Epithelial cell of proximal tubule (primary cell): ENCODE data around the gene TNPO1. TPM values are rescaled to one million over a fixed set of nuclear protein-coding genes. Genes with fewer than 3 reads are reported as not detected.

Source experiments
- DNase-seq: peaks from one replicate; pipeline ENCODE4 v3.0.0-alpha.2; 2011; ENCODE audit warnings: low read depth
- H3K4me3 ChIP-seq: 2 replicates; pipeline ENCODE4 v1.5.1; 2011; ENCODE audit warnings: low read depth, mild to moderate bottlenecking, low read length
- total RNA-seq: library from RNA; depleted of rRNA; stranded (reverse); fragments of >200 nt; gene quantifications from 2 replicates; pipeline ENCODE4 v1.2.3, GENCODE V29; 2015
- TF ChIP-seq, protein P1 (sequence below): conservative IDR thresholded peaks from 2 replicates; pipeline ENCODE4 v1.5.1; 2012; ENCODE audit warnings: low read depth, mild to moderate bottlenecking, low read length

The TNPO1 gene
- total RNA-seq, 1 donor from 2014 or later = 68.1 TPM

DNA sequence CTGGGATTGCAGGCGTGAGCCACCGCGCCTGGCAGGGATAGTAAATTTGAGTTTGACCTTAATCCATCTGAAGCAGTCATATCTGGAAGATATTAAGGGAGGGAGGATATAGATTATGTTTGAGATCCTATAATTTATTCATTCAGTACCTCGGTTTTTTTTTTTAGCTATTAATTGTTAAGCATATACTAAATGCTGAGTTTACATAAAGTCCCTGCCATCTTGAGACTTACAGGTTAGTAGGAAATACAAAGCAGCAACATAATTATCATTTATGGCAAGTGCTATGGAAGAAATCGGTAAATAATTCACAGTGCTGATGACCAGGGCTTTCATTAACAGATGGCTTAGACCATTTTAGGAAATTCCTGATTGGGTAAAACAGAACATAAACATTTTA lies 72.9 kb downstream of the TNPO1 start:
- H3K4me3 ChIP-seq = no peak overlapping the region
- TF ChIP-seq, protein P1, sequence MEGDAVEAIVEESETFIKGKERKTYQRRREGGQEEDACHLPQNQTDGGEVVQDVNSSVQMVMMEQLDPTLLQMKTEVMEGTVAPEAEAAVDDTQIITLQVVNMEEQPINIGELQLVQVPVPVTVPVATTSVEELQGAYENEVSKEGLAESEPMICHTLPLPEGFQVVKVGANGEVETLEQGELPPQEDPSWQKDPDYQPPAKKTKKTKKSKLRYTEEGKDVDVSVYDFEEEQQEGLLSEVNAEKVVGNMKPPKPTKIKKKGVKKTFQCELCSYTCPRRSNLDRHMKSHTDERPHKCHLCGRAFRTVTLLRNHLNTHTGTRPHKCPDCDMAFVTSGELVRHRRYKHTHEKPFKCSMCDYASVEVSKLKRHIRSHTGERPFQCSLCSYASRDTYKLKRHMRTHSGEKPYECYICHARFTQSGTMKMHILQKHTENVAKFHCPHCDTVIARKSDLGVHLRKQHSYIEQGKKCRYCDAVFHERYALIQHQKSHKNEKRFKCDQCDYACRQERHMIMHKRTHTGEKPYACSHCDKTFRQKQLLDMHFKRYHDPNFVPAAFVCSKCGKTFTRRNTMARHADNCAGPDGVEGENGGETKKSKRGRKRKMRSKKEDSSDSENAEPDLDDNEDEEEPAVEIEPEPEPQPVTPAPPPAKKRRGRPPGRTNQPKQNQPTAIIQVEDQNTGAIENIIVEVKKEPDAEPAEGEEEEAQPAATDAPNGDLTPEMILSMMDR = no peak
- no peak for DNase-seq

DNA sequence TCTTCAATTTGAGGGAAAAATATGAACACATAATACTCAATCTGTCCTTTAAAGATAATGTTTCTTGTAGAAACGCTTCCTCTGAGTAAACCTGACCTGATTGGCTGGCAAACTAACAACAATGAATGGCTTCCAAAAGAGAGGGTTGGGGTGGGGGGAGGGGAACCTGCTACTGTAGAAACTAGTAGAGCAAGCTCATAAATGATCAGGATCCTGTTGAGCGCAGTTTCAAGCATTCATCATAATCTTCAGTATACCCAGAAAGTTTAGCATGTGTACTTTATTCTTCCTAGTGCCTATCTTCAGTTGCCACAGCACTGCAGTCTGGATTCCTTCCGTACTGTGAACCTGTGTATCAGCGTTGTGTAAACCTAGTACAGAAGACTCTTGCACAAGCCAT lies 76.4 kb downstream of the TNPO1 start:
- no peak for DNase-seq
- H3K4me3 ChIP-seq = no peak overlapping the region
- TF ChIP-seq, protein P1 = no peak

DNA sequence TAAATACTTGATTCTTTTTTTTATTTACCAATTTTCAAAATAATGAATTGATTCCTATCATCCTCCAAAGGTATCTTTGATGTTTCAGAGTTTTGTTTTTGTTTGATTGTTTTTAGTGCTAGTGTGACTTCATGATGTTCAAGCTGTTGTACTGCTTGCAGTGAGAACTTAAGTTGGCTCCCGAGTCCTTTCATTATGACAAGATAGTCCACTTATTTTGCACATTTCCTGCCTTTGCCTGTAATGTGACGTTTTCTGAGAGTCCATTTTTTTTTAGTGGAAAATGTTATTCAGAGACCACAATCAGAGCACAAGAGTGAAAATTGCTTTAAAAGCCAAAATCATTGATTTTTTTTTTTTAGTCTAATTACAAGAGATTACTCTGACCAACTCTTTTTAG lies 79.3 kb downstream of the TNPO1 start:
- no peak for DNase-seq
- H3K4me3 ChIP-seq = no peak overlapping the region
- TF ChIP-seq, protein P1 = no peak

- DNase-seq = no peak
- TF ChIP-seq, protein P1 = no peak
Measured at GRCh38 chr5:72906806-72907205, 90.3 kb downstream of the TNPO1 start.

DNA sequence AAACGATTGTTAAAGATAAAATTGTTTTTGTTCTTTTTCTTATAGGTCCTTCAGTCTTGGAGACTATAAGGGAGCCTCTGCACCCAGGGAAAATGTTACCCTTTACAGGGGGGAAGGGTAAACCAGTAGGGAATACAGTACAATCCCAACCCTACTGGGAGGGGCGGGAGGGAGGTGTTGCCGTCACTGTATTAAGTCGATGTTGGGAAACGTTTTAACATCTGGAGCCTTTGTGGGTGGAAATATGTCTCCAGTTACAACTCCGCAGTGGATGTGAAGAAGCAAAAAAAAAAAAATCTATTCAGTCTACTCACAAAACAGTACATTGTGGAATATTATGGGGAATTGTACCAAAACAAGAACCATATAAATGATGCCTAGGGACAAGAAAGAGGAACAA lies 92.2 kb downstream of the TNPO1 start:
- TF ChIP-seq, protein P1 = no peak
- no peak overlapping the region for H3K4me3 ChIP-seq
- no peak for DNase-seq

More at GRCh38 chr5:72906806-72907205, 90.3 kb downstream of the TNPO1 start:
- no peak overlapping the region for H3K4me3 ChIP-seq

DNA sequence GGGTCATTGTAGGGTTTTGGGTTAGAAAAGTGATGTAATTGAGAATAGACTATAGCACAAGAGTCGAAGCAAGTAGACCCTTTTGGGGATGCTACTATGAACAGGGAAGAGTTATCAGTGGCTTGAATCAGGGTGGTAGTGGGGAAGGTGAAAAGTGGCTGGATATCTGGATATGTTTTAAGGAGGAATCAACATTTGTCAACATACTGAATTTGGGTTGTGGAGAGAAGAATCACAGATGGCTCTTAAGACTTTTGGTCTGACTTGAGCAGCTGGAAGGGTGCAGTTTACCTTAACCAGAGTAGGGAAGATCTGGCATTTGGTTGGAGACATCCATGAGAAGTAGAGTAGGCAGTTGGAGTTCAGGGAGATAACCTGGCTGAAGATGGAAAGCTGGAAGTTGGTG lies 100.9 kb downstream of the TNPO1 start:
- H3K4me3 ChIP-seq = no peak overlapping the region
- DNase-seq = no peak
- TF ChIP-seq, protein P1 = no peak

- TF ChIP-seq, protein P1 = peak; percentile 43
- no peak overlapping the region for H3K4me3 ChIP-seq
- DNase-seq = peak; percentile 7
Measured at GRCh38 chr5:72920690-72921502, 104.4 kb downstream of the TNPO1 start.
